ENCODE data around the gene CYYR1.

- TF ChIP-seq CTCF (IDR thresholded peaks at IDR 0.05) (no peak), POLR2AphosphoS5 (IDR thresholded peaks at IDR 0.05) (no peak), EP300 (IDR thresholded peaks at IDR 0.05) (no peak), POLR2A (IDR thresholded peaks at IDR 0.05) (no peak)
Observed at GRCh38 chr21:26443867-26444266, 129.2 kb downstream of the CYYR1 start.

All from suprapubic skin (tissue), 4 donors.